HG03558 (cell line): ENCODE data around the gene PAX7.
"Not testable (repeated sequence)": the region's sequence is repeated elsewhere in the genome, so short reads cannot be mapped to it uniquely, and the experiment has no call there.

Source experiments
- ATAC-seq: cut with Tn5 transposase; IDR thresholded peaks from one replicate; pipeline ENCODE4 v1.9.1; 2021; ENCODE audit warnings: moderate number of reproducible peaks; ENCODE audit not compliant: unreplicated experiment; ENCODE audit errors: extremely low read depth

PAX7 gene

GRCh38 chr1:18630511-18631495 lies at the start of gene PAX7:
TSS of gene PAX7 (plus strand) at chr1:18630846. CDS start at chr1:18631604, 758 bp downstream.
- ATAC-seq = no peak

- ATAC-seq = no peak
Measured at GRCh38 chr1:18581420-18581880, 49.2 kb upstream of the PAX7 start.

- no peak for ATAC-seq
Measured at GRCh38 chr1:18582890-18583289, 47.8 kb upstream of the PAX7 start.

GRCh38 chr1:18583326-18583941 lies 47.2 kb upstream of the PAX7 start:
- no peak for ATAC-seq

GRCh38 chr1:18586016-18586415 lies 44.6 kb upstream of the PAX7 start:
- ATAC-seq = not testable (repeated sequence)

GRCh38 chr1:18588093-18588492 lies 42.6 kb upstream of the PAX7 start:
- no peak for ATAC-seq

- ATAC-seq = no peak
Measured at GRCh38 chr1:18592368-18592767, 38.3 kb upstream of the PAX7 start.

- no peak for ATAC-seq
Measured at GRCh38 chr1:18597160-18598042, 33.2 kb upstream of the PAX7 start.

- no peak for ATAC-seq
Measured at GRCh38 chr1:18599086-18599485, 31.6 kb upstream of the PAX7 start.

GRCh38 chr1:18599704-18600103 lies 30.9 kb upstream of the PAX7 start:
- ATAC-seq = no peak

GRCh38 chr1:18602533-18603211 lies 28.0 kb upstream of the PAX7 start:
- ATAC-seq = no peak

GRCh38 chr1:18603212-18603852 lies 27.3 kb upstream of the PAX7 start:
- ATAC-seq = no peak

GRCh38 chr1:18606443-18607288 lies 24.0 kb upstream of the PAX7 start:
- ATAC-seq = no peak

- no peak for ATAC-seq
Measured at GRCh38 chr1:18607289-18607760, 23.3 kb upstream of the PAX7 start.

- ATAC-seq = no peak
Measured at GRCh38 chr1:18608534-18608933, 22.1 kb upstream of the PAX7 start.

GRCh38 chr1:18611311-18611710 lies 19.3 kb upstream of the PAX7 start:
- ATAC-seq = no peak

GRCh38 chr1:18612073-18612472 lies 18.6 kb upstream of the PAX7 start:
- no peak for ATAC-seq

GRCh38 chr1:18614069-18614735 lies 16.4 kb upstream of the PAX7 start:
- no peak for ATAC-seq
